MCF 10A (cell line): ENCODE measurements around the gene KDM2A. TPM values are rescaled to one million over a fixed set of nuclear protein-coding genes. Genes with fewer than 3 reads are reported as not detected.
A peak's percentile ranks its signal among the peaks of the same experiment; 100 is the strongest.

ENCODE experiments used
- BruUV-seq: library from RNA; stranded (reverse); fragments of 400-500 nt; replicated peaks from 2 replicates; lab custom pipeline; 2021; lab: Mats Ljungman, UMichigan
- CTCF ChIA-PET: fragments of 300-600 bp; sonication (Branson Sonifier 250); formaldehyde crosslinking; extraction: SDS; loops from one replicate; lab custom pipeline; 2021; ENCODE audit warnings: antibody characterized with exemption, inconsistent platforms; lab: Yijun Ruan, JAX
- POLR2A ChIA-PET: fragments of 300-600, 350-650 bp; sonication (Branson Sonifier 250); formaldehyde crosslinking; extraction: SDS; loops from one replicate; lab custom pipeline; 2020; ENCODE audit warnings: antibody characterized with exemption, inconsistent platforms; lab: Yijun Ruan, JAX
- DNase-seq: peaks from one replicate; pipeline ENCODE4 v3.0.0-alpha.2; 2018; ENCODE audit not compliant: unreplicated experiment
- H3K27ac Mint-ChIP-seq: one replicate; pipeline ENCODE4 v1.8.0; 2022; ENCODE audit warnings: mild to moderate bottlenecking, low read depth, mixed read lengths; ENCODE audit not compliant: unreplicated experiment
- H3K27me3 Mint-ChIP-seq: one replicate; pipeline ENCODE4 v1.8.0; 2022; ENCODE audit warnings: mixed read lengths; ENCODE audit not compliant: insufficient read depth, unreplicated experiment
- H3K36me3 Mint-ChIP-seq: one replicate; pipeline ENCODE4 v1.8.0; 2022; ENCODE audit warnings: mild to moderate bottlenecking, moderate library complexity, mixed read lengths; ENCODE audit not compliant: insufficient read depth, unreplicated experiment
- H3K4me1 Mint-ChIP-seq: one replicate; pipeline ENCODE4 v1.8.0; 2022; ENCODE audit warnings: mixed read lengths; ENCODE audit not compliant: insufficient read depth, unreplicated experiment
- H3K4me3 Mint-ChIP-seq: one replicate; pipeline ENCODE4 v1.8.0; 2022; ENCODE audit warnings: mild to moderate bottlenecking, moderate library complexity, mixed read lengths; ENCODE audit not compliant: unreplicated experiment
- H3K9me3 Mint-ChIP-seq: one replicate; pipeline ENCODE4 v1.8.0; 2022; ENCODE audit warnings: mixed read lengths; ENCODE audit not compliant: unreplicated experiment
- CTCF ChIP-seq: fragments of 200-600 bp; IDR thresholded peaks from one replicate; pipeline ENCODE4 v1.8.0; 2022; ENCODE audit warnings: antibody characterized with exemption, mild to moderate bottlenecking; ENCODE audit not compliant: unreplicated experiment
- intact Hi-C: fragments of 100-400 bp; cut with micrococcal nuclease; formaldehyde crosslinking; loops from 2 replicates; pipeline ENCODE4 v1.14.1; 2022
- total RNA-seq: library from RNA; stranded (reverse); gene quantifications from 2 replicates; pipeline ENCODE4 v1.2.3, GENCODE V29; 2022

Gene KDM2A
- total RNA-seq, 1 experiment from 2014 or later, result 63.8 TPM

- Mint-ChIP-seq H3K9me3 (no peaks in the 10 kb centered on the region), H3K36me3 (peaks cover 21% of the 10 kb centered on the region), H3K4me3 (peak overlapping the region; percentile 48), H3K4me1 (no peaks in the 10 kb centered on the region), H3K27me3 (no peaks in the 10 kb centered on the region), H3K27ac (peak overlapping the region; percentile 27)
- intact Hi-C loops, result no loop called here
- peak; percentile 57 for DNase-seq
- ChIA-PET POLR2A (interaction anchor here (0.7 to 1.5 kb wide), 10 partner anchors 8 to 115 kb away, joined by 3 to 6 read pairs (median 3); partner anchors contain the start of gene ANKRD13D), CTCF (interaction anchor here (0.5 to 1.5 kb wide), 5 partner anchors 10 to 481 kb away, joined by 3 to 5 read pairs (median 3); no protein-coding TSS in a partner anchor)
- BruUV-seq, result no TSS peak
- no peak for TF ChIP-seq CTCF
Measured at GRCh38 chr11:67277231-67277961, 158.3 kb downstream of the KDM2A start.

GRCh38 chr11:67278135-67278938 lies 159.3 kb downstream of the KDM2A start:
- no peak overlapping the region for H3K4me3 Mint-ChIP-seq
- no peaks in the 10 kb centered on the region for H3K4me1 Mint-ChIP-seq
- ChIA-PET POLR2A (interaction anchor here (0.9 to 1.9 kb wide), 5 partner anchors 9 to 39 kb away, joined by 3 to 6 read pairs (median 3); no protein-coding TSS in a partner anchor), CTCF (interaction anchor here (0.5 to 1.5 kb wide), 3 partner anchors 11 to 482 kb away, joined by 3 to 5 read pairs (median 3); no protein-coding TSS in a partner anchor)
- no peaks in the 10 kb centered on the region for H3K27me3 Mint-ChIP-seq
- no TSS peak for BruUV-seq
- H3K36me3 Mint-ChIP-seq, result peaks cover 27% of the 10 kb centered on the region
- no peaks in the 10 kb centered on the region for H3K9me3 Mint-ChIP-seq
- no peak for TF ChIP-seq CTCF
- no peak for DNase-seq
- intact Hi-C loops, result no loop called here
- H3K27ac Mint-ChIP-seq, result no peak overlapping the region

- no peaks in the 10 kb centered on the region for H3K9me3 Mint-ChIP-seq
- intact Hi-C loops, result no loop called here
- H3K27ac Mint-ChIP-seq, result no peak overlapping the region
- H3K4me3 Mint-ChIP-seq, result no peak overlapping the region
- CTCF ChIA-PET, result no interaction called here
- no peaks in the 10 kb centered on the region for H3K27me3 Mint-ChIP-seq
- POLR2A ChIA-PET, result interaction anchor here (0.8 to 1.9 kb wide), 2 partner anchors 9 to 39 kb away, joined by 4 to 6 read pairs; no protein-coding TSS in a partner anchor
- H3K4me1 Mint-ChIP-seq, result no peaks in the 10 kb centered on the region
- DNase-seq, result no peak
- TF ChIP-seq CTCF, result no peak
- peaks cover 31% of the 10 kb centered on the region for H3K36me3 Mint-ChIP-seq
- no TSS peak for BruUV-seq
Measured at GRCh38 chr11:67278939-67279588, 160.0 kb downstream of the KDM2A start.
